Measurements from ENCODE around the gene C10orf120. TPM values are rescaled to one million over a fixed set of nuclear protein-coding genes. Genes with fewer than 3 reads are reported as not detected.

C10orf120 gene
- total and polyA plus RNA-seq, 2 donors (not counting 3 experiments of a cell fraction or from before 2014, with no cell fraction given), result not detected

GRCh38 chr10:122702275-122702674, 2.6 kb upstream of the C10orf120 start:
- H3K27me3 ChIP-seq (ENCODE audit: control insufficient read depth in 2 of 2, insufficient read depth in 2 of 2, low read length in 2 of 2), result peaks cover 0 to 2% of the 10 kb centered on the region in 2 experiments
- POLR2A ChIA-PET, result no interaction called here
- H3K9ac ChIP-seq (replicated peaks; ENCODE audit: extremely low read depth, insufficient read depth, low read length), result no peak overlapping the region
- no peaks in the 10 kb centered on the region for H3K9me3 ChIP-seq (replicated peaks; ENCODE audit: control insufficient read depth, insufficient read depth, low read length)
- no peak overlapping the region for H2AFZ ChIP-seq (ENCODE audit: low read depth, low read length)
- H3K4me2 ChIP-seq (ENCODE audit: insufficient read depth, low read length), result no peak overlapping the region
- intact Hi-C loops (cut with micrococcal nuclease) (loop anchor here (2.0 to 5.0 kb wide), 3 partner anchors 175 to 857 kb away; no protein-coding TSS in a partner anchor), dilution Hi-C loops (cut with MboI; ENCODE audit: extremely low pct_ligation_motif_present, low sequenced_read_pairs) (no loop called here)
- no peaks in the 10 kb centered on the region for H3K4me1 ChIP-seq (ENCODE audit: control insufficient read depth, extremely low read depth, insufficient read depth, low read length)
- FAIRE-seq (no peak), DNase-seq (ENCODE audit: low read depth, low spot score) (no peak)
- no peaks in the 10 kb centered on the region for H3K9me1 ChIP-seq (replicated peaks; ENCODE audit: control insufficient read depth, extremely low read depth, insufficient read depth, low read length)
- H3K4me3 ChIP-seq (replicated peaks in 1 of 3; ENCODE audit: insufficient read depth in 1 of 3, low read depth in 1 of 3, low read length in 3 of 3), result no peak overlapping the region
- H4K20me1 ChIP-seq (replicated peaks; ENCODE audit: control insufficient read depth, extremely low read depth, insufficient read depth, low read length), result no peaks in the 10 kb centered on the region
- no peak for TF ChIP-seq MAX (IDR thresholded peaks at IDR 0.05; ENCODE audit: insufficient read depth, insufficient read length)
- TF ChIP-seq EZH2 (IDR thresholded peaks at IDR 0.05; ENCODE audit: borderline replicate concordance, low read depth, low read length, severe bottlenecking), result no peak
- no peak for TF ChIP-seq POLR2AphosphoS5 (IDR thresholded peaks at IDR 0.05; ENCODE audit: insufficient read depth, low read depth, low read length)
- TF ChIP-seq MYC (IDR thresholded peaks at IDR 0.05; ENCODE audit: low read depth, low read length), result no peak
- no peak for TF ChIP-seq POLR2A (IDR thresholded peaks at IDR 0.05; ENCODE audit: low read depth, low read length)
- TF ChIP-seq, protein P1, sequence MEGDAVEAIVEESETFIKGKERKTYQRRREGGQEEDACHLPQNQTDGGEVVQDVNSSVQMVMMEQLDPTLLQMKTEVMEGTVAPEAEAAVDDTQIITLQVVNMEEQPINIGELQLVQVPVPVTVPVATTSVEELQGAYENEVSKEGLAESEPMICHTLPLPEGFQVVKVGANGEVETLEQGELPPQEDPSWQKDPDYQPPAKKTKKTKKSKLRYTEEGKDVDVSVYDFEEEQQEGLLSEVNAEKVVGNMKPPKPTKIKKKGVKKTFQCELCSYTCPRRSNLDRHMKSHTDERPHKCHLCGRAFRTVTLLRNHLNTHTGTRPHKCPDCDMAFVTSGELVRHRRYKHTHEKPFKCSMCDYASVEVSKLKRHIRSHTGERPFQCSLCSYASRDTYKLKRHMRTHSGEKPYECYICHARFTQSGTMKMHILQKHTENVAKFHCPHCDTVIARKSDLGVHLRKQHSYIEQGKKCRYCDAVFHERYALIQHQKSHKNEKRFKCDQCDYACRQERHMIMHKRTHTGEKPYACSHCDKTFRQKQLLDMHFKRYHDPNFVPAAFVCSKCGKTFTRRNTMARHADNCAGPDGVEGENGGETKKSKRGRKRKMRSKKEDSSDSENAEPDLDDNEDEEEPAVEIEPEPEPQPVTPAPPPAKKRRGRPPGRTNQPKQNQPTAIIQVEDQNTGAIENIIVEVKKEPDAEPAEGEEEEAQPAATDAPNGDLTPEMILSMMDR (IDR thresholded peaks at IDR 0.05; ENCODE audit: extremely low read depth in 1 of 2, insufficient read depth in 1 of 2, low read depth in 1 of 2, low read length in 2 of 2), result no peak
- TF ChIP-seq FOS (IDR thresholded peaks at IDR 0.05; ENCODE audit: borderline replicate concordance, insufficient read depth, low read length), result no peak
- TF ChIP-seq JUN (IDR thresholded peaks at IDR 0.05; ENCODE audit: borderline replicate concordance, insufficient read depth, insufficient read length, low read depth), result no peak
- no peak for TF ChIP-seq GATA2 (IDR thresholded peaks at IDR 0.05; ENCODE audit: insufficient read depth, insufficient read length, low read depth, low read length)
- BruUV-seq (replicated peaks), result no TSS peak
- no peaks in the 10 kb centered on the region for H3K79me2 ChIP-seq (ENCODE audit: control insufficient read depth, insufficient read depth, low read length)
- CTCF ChIA-PET, result no interaction called here
- no peak overlapping the region for H3K27ac ChIP-seq (ENCODE audit: insufficient read depth, low read depth, low read length)
- no peaks in the 10 kb centered on the region for H3K36me3 ChIP-seq (ENCODE audit: control insufficient read depth in 2 of 2, extremely low read depth in 1 of 2, insufficient read depth in 2 of 2, low read length in 2 of 2)
